GM12878 (cell line): Measurements from ENCODE around the gene XAGE1B. TPM values are rescaled to one million over a fixed set of nuclear protein-coding genes. Genes with fewer than 3 reads are reported as not detected.
"Not testable (repeated sequence)": the region's sequence is repeated elsewhere in the genome, so short reads cannot be mapped to it uniquely, and the experiment has no call there.

ENCODE experiments used
- ATAC-seq: fragments of 200-7000 bp; cut with Tn5 transposase; 3 replicates; pipeline ENCODE4 v1.9.1; 2020; ENCODE audit warnings: mild to moderate bottlenecking, moderate library complexity
- Bru-seq: library from RNA; stranded (reverse); fragments of 400-500 nt; gene quantifications from one replicate; lab custom pipeline; 2021; lab: Mats Ljungman, UMichigan
- BruChase-seq, 2 experiments: library from RNA; stranded (reverse); fragments of 400-500 nt; gene quantifications; one replicate each; lab custom pipeline; 2021; lab: Mats Ljungman, UMichigan
- BruUV-seq: library from RNA; stranded (reverse); fragments of 400-500 nt; replicated peaks from 2 replicates; lab custom pipeline; 2021; lab: Mats Ljungman, UMichigan
- CTCF ChIA-PET: fragments of 300-600 bp; sonication (Branson Sonifier 250); formaldehyde crosslinking; extraction: SDS; loops from one replicate; lab custom pipeline; 2021; ENCODE audit warnings: inconsistent platforms; lab: Yijun Ruan, JAX
- POLR2A ChIA-PET: fragments of 350-600 bp; formaldehyde crosslinking; extraction: SDS; loops from one replicate; lab custom pipeline; 2021; ENCODE audit warnings: inconsistent platforms; lab: Charles Lee
- RAD21 ChIA-PET: fragments of 300-600 bp; sonication (Branson Sonifier 250); formaldehyde crosslinking; loops from one replicate; lab custom pipeline; 2023; ENCODE audit warnings: antibody characterized with exemption; ENCODE audit not compliant: unreplicated experiment; lab: Charles Lee
- SMC1A ChIA-PET: fragments of 300-600 bp; sonication (Branson Sonifier 250); formaldehyde crosslinking; loops from one replicate; lab custom pipeline; 2023; ENCODE audit not compliant: unreplicated experiment, uncharacterized antibody; lab: Charles Lee
- DNase-seq: peaks from one replicate; pipeline ENCODE4 v3.0.0-alpha.2; 2011; ENCODE audit warnings: low read depth, low spot score
- FAIRE-seq: peaks from 3 replicates; lab custom pipeline; 2011; peaks lifted over from hg19 to GRCh38; lab: Jason Lieb, UNC
- H2AFZ ChIP-seq: 2 replicates; pipeline ENCODE4 v1.6.0; 2011; ENCODE audit warnings: low read depth, low read length, control low read depth; ENCODE audit not compliant: control insufficient read depth
- H3K27ac ChIP-seq: 2 replicates; pipeline ENCODE4 v1.5.1; 2011; ENCODE audit warnings: control low read depth; ENCODE audit not compliant: control insufficient read depth, insufficient read depth
- H3K27me3 ChIP-seq, 2 experiments: replicated peaks in 1 of 2; 2 replicates each; pipeline versions ENCODE4 v1.6.0 to v1.6.1; 2011; ENCODE audit warnings: low read length in 1 of 2; ENCODE audit not compliant: control insufficient read depth in 2 of 2, insufficient read depth in 2 of 2
- H3K36me3 ChIP-seq, 2 experiments: 2 replicates each; pipeline ENCODE4 v1.5.1; 2011; ENCODE audit warnings: low read length in 1 of 2; ENCODE audit not compliant: control insufficient read depth in 2 of 2, insufficient read depth in 2 of 2
- H3K4me1 ChIP-seq: 2 replicates; pipeline ENCODE4 v1.6.1; 2011; ENCODE audit warnings: mild to moderate bottlenecking, low read length, moderate library complexity, mixed read lengths; ENCODE audit not compliant: control insufficient read depth, insufficient read depth
- H3K4me2 ChIP-seq: 2 replicates; pipeline ENCODE4 v1.6.0; 2011; ENCODE audit warnings: control low read depth; ENCODE audit not compliant: control insufficient read depth, insufficient read depth
- H3K4me3 ChIP-seq: fragments of 200-600 bp; sonication (generic); 2 replicates; pipeline ENCODE4 v1.5.1; 2016
- H3K79me2 ChIP-seq: 2 replicates; pipeline ENCODE4 v1.6.0; 2011; ENCODE audit warnings: low read length; ENCODE audit not compliant: control insufficient read depth, insufficient read depth
- H3K9ac ChIP-seq: 2 replicates; pipeline ENCODE4 v1.8.0; 2011; ENCODE audit warnings: low read length, control low read depth, mixed read lengths; ENCODE audit not compliant: control insufficient read depth, insufficient read depth
- H3K9me3 ChIP-seq: replicated peaks from 3 replicates; pipeline ENCODE4 v1.5.1; 2011; ENCODE audit warnings: mild to moderate bottlenecking, low read length; ENCODE audit not compliant: control insufficient read depth, insufficient read depth
- H4K20me1 ChIP-seq: 2 replicates; pipeline ENCODE4 v1.6.0; 2011; ENCODE audit not compliant: control insufficient read depth, insufficient read depth
- SMC3 ChIP-seq: IDR thresholded peaks from 2 replicates; pipeline ENCODE4 v1.6.1; 2011; ENCODE audit warnings: low read length, improper control_type of control experiment, borderline replicate concordance
- ZNF207 ChIP-seq: fragments of 450-650 bp; IDR thresholded peaks from 2 replicates; pipeline ENCODE4 v1.6.1; 2014; ENCODE audit warnings: antibody characterized with exemption, mild to moderate bottlenecking, borderline replicate concordance
- WGBS: methylation state at CpG from one replicate; pipeline ENCODE4 v1.1.6; 2016; ENCODE audit warnings: low lambda C conversion rate; ENCODE audit not compliant: insufficient replicate concordance, insufficient coverage; ENCODE audit errors: missing lambda C conversion rate; 5-methylcytosine and 5-hydroxymethylcytosine counted together
- in situ Hi-C: fragments of 300-500 bp; cut with MboI; formaldehyde crosslinking; loops from 9 replicates; pipeline ENCODE4 v1.14.3; 2018; ENCODE audit warnings: mixed read lengths
- intact Hi-C: fragments of 100-400 bp; cut with micrococcal nuclease; formaldehyde crosslinking; loops from one replicate; pipeline ENCODE4 v1.14.2; 2022; ENCODE audit not compliant: unreplicated experiment
- long read RNA-seq, 2 experiments: library from polyadenylated mRNA; unstranded; transcript quantifications; one replicate each; pipeline ENCODE4 v2.0.0, GENCODE V29; 2019 to 2020
- polyA minus RNA-seq, 3 experiments: library from RNA; depleted of rRNA, polyadenylated mRNA; stranded (reverse); fragments of >200 nt; gene quantifications; 2 replicates each; pipeline ENCODE4 v1.2.3, GENCODE V29; 2011
- polyA plus RNA-seq, 11 experiments: library from polyadenylated mRNA; depleted of rRNA in 4 of 11; unstranded in 6 of 11; stranded (reverse) in 5 of 11; fragments of >200 nt; fragmentation: Nextera tagmentation in 4 of 11; fragmentation: Illumina TruSeq in 1 of 11; extraction: Ambion mirVana in 4 of 11; extraction: Trizol in 1 of 11; gene quantifications; 1 replicate in 1 of 11; 2 replicates in 10 of 11; pipeline versions ENCODE4 v1.2.1 to v1.2.3, GENCODE V29; 2011 to 2016; ENCODE audit warnings: inconsistent platforms in 2 of 11, missing spikeins in 2 of 11, low read depth in 1 of 11
- total RNA-seq, 4 experiments: library from RNA; depleted of rRNA in 3 of 4; stranded (reverse); fragments of >200 nt in 3 of 4; fragmentation: Illumina TruSeq in 1 of 4; extraction: Trizol in 1 of 4; gene quantifications; 2 replicates each; pipeline versions ENCODE4 v1.2.1 to v1.2.3, GENCODE V29; 2013 to 2021
- TF ChIP-seq, protein P1 (sequence below): IDR thresholded peaks from 2 replicates; pipeline ENCODE4 v1.6.1; 2012; ENCODE audit warnings: improper control_type of control experiment, low read depth, low read length; ENCODE audit not compliant: insufficient replicate concordance
- TF ChIP-seq, protein P2 (sequence below): fragments of 450-650 bp; formaldehyde crosslinking; IDR thresholded peaks from 2 replicates; pipeline ENCODE4 v1.4.0; 2022; ENCODE audit warnings: mild to moderate bottlenecking, moderate library complexity

The XAGE1B gene, protein sequence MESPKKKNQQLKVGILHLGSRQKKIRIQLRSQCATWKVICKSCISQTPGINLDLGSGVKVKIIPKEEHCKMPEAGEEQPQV
- not detected in 2 replicates for total RNA-seq (2013; cell fraction: nucleolus; rRNA removed)
- total RNA-seq (2014; rRNA removed), result not detected in 2 replicates
- not detected in 2 replicates for total RNA-seq (2014; rRNA removed; fragmentation: Illumina TruSeq; extraction: Trizol)
- total RNA-seq (2021), result not detected in 2 replicates
- polyA plus RNA-seq (2011; ENCODE audit: low read depth), result not detected
- polyA plus RNA-seq (2011; rRNA removed), result 0.30 TPM in 1 of 2 replicates, not detected in the other
- polyA plus RNA-seq (2011; cell fraction: cytosol; rRNA removed), result not detected in 2 replicates
- not detected in 2 replicates for polyA plus RNA-seq (2011; cell fraction: nucleus; rRNA removed)
- polyA plus RNA-seq (2012), result not detected in 2 replicates
- polyA plus RNA-seq (2014; fragmentation: Illumina TruSeq; extraction: Trizol), result not detected in 2 replicates
- not detected for polyA plus RNA-seq (2014; fragmentation: Nextera tagmentation; extraction: Ambion mirVana)
- not detected in 2 replicates for polyA plus RNA-seq (2014; rRNA removed)
- polyA plus RNA-seq (2016; fragmentation: Nextera tagmentation; extraction: Ambion mirVana), result not detected
- polyA minus RNA-seq (2011; rRNA and poly(A)+ RNA removed), result not detected in 2 replicates
- polyA minus RNA-seq (2011; cell fraction: cytosol; rRNA and poly(A)+ RNA removed), result not detected in 2 replicates
- not detected in 2 replicates for polyA minus RNA-seq (2011; cell fraction: nucleus; rRNA and poly(A)+ RNA removed)
- not detected for Bru-seq, nascent RNA
- not detected for BruChase-seq, experiment 1, labeled RNA remaining after a 6-hour chase
- not detected for BruChase-seq, experiment 2, labeled RNA remaining after a 2-hour chase
- long read RNA-seq, experiment 1, result 0 reads
- long read RNA-seq, experiment 2, result 0 reads

DNA sequence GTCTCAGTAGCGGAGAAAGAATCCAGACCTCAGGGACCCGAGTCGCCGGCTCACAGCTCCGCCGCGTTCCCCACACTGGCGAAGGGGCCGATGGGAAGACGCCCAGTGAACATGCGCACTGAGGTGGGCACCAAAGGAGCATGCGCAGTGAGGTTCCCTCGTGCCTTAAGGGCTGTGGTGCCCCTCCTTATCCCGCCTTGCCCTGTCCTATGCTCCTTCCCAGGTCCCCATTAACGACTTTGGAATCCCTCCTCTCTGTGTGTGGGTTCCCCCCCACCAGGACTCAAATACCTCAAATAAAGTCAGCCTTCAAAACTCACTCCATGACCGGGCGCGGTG is at the start of gene XAGE1B:
Gene XAGE1B, minus strand, starts transcription at position 77 of the 339 bp plus-strand sequence. CDS start 1,536 bp downstream, outside the sequence.
- H3K4me2 ChIP-seq, H3K36me3 ChIP-seq, H3K27ac ChIP-seq, BruUV-seq, in situ Hi-C loops, ATAC-seq, H3K9me3 ChIP-seq, H3K4me1 ChIP-seq, H3K27me3 ChIP-seq, POLR2A ChIA-PET, DNase-seq, H2AFZ ChIP-seq, H4K20me1 ChIP-seq, FAIRE-seq, RAD21 ChIA-PET, H3K79me2 ChIP-seq, CTCF ChIA-PET, intact Hi-C loops, H3K4me3 ChIP-seq, H3K9ac ChIP-seq, SMC1A ChIA-PET: not testable (repeated sequence)
- no CpG with 5 or more reads among the region's 18 CpGs for WGBS

DNA sequence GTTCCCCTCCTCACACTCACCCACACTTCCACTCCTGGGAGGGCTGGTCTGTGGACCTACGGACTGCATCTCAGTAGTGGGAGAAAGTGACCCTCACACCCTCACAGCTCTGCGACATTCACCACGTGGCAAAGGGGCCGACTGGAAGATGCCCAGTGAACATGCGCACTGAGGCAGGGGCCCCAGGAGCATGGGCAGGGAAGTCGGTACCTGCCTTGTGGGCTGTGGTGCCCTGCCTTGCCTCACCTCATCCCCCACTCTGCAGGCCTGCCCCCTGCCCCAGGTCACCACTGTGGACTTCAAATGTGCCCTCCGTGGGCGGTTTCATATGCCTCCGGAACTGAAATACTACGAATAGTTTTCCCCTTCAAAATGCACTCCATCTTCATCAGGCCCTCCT is 46.2 kb upstream of the XAGE1B start:
- no peaks in the 10 kb centered on the region for H3K79me2 ChIP-seq
- FAIRE-seq, result no peak
- H3K4me2 ChIP-seq, result no peak overlapping the region
- H3K4me3 ChIP-seq, result no peak overlapping the region
- ChIA-PET POLR2A (no interaction called here), RAD21 (no interaction called here), CTCF (no interaction called here), SMC1A (no interaction called here)
- no peak for DNase-seq
- no peaks in the 10 kb centered on the region for H3K4me1 ChIP-seq
- no peak overlapping the region for H3K9ac ChIP-seq
- no peaks in the 10 kb centered on the region for H3K27me3 ChIP-seq
- no peak overlapping the region for H3K27ac ChIP-seq
- WGBS, result 46% methylated on average over 10 of the region's 10 CpGs
- ATAC-seq, result no peak
- H4K20me1 ChIP-seq, result no peaks in the 10 kb centered on the region
- H2AFZ ChIP-seq, result no peak overlapping the region
- in situ Hi-C loops (loop anchor here (10.0 kb wide), 1 partner anchor 128 kb away; no protein-coding TSS in a partner anchor), intact Hi-C loops (no loop called here)
- BruUV-seq, result no TSS peak
- no peaks in the 10 kb centered on the region for H3K36me3 ChIP-seq
- no peaks in the 10 kb centered on the region for H3K9me3 ChIP-seq
- TF ChIP-seq, protein P1, sequence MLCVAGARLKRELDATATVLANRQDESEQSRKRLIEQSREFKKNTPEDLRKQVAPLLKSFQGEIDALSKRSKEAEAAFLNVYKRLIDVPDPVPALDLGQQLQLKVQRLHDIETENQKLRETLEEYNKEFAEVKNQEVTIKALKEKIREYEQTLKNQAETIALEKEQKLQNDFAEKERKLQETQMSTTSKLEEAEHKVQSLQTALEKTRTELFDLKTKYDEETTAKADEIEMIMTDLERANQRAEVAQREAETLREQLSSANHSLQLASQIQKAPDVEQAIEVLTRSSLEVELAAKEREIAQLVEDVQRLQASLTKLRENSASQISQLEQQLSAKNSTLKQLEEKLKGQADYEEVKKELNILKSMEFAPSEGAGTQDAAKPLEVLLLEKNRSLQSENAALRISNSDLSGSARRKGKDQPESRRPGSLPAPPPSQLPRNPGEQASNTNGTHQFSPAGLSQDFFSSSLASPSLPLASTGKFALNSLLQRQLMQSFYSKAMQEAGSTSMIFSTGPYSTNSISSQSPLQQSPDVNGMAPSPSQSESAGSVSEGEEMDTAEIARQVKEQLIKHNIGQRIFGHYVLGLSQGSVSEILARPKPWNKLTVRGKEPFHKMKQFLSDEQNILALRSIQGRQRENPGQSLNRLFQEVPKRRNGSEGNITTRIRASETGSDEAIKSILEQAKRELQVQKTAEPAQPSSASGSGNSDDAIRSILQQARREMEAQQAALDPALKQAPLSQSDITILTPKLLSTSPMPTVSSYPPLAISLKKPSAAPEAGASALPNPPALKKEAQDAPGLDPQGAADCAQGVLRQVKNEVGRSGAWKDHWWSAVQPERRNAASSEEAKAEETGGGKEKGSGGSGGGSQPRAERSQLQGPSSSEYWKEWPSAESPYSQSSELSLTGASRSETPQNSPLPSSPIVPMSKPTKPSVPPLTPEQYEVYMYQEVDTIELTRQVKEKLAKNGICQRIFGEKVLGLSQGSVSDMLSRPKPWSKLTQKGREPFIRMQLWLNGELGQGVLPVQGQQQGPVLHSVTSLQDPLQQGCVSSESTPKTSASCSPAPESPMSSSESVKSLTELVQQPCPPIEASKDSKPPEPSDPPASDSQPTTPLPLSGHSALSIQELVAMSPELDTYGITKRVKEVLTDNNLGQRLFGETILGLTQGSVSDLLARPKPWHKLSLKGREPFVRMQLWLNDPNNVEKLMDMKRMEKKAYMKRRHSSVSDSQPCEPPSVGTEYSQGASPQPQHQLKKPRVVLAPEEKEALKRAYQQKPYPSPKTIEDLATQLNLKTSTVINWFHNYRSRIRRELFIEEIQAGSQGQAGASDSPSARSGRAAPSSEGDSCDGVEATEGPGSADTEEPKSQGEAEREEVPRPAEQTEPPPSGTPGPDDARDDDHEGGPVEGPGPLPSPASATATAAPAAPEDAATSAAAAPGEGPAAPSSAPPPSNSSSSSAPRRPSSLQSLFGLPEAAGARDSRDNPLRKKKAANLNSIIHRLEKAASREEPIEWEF, result no peak
- TF ChIP-seq SMC3, result no peak
- TF ChIP-seq ZNF207, result no peak
- TF ChIP-seq, protein P2, sequence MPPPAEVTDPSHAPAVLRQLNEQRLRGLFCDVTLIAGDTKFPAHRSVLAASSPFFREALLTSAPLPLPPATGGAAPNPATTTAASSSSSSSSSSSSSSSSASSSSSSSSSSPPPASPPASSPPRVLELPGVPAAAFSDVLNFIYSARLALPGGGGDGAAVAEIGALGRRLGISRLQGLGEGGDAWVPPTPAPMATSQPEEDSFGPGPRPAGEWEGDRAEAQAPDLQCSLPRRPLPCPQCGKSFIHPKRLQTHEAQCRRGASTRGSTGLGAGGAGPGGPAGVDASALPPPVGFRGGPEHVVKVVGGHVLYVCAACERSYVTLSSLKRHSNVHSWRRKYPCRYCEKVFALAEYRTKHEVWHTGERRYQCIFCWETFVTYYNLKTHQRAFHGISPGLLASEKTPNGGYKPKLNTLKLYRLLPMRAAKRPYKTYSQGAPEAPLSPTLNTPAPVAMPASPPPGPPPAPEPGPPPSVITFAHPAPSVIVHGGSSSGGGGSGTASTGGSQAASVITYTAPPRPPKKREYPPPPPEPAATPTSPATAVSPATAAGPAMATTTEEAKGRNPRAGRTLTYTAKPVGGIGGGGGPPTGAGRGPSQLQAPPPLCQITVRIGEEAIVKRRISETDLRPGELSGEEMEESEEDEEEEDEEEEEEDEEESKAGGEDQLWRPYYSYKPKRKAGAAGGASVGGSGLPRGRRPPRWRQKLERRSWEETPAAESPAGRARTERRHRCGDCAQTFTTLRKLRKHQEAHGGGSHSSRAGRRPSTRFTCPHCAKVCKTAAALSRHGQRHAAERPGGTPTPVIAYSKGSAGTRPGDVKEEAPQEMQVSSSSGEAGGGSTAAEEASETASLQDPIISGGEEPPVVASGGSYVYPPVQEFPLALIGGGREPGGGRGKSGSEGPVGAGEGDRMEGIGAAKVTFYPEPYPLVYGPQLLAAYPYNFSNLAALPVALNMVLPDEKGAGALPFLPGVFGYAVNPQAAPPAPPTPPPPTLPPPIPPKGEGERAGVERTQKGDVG (CRISPR knock-in tag), result no peak
